Cardiac septum (tissue), 1 donor: ENCODE measurements around the gene CDCA3. TPM values are rescaled to one million over a fixed set of nuclear protein-coding genes. Genes with fewer than 3 reads are reported as not detected.

ENCODE experiments used
- DNase-seq: peaks from one replicate; pipeline ENCODE4 v3.0.0-alpha.2; 2020; ENCODE audit warnings: low spot score
- intact Hi-C: fragments of 100-400 bp; cut with DNase I; formaldehyde crosslinking; loops from one replicate; pipeline ENCODE4 v1.14.0; 2022
- total RNA-seq: library from RNA; stranded (reverse); fragmentation: NEBNext Ultra II Directional; extraction: Animal tissue kit (Norgen Biotek cat#: 25700); gene quantifications from one replicate; pipeline ENCODE4 v1.2.1, GENCODE V29; 2021
- donor health status: DM: no; HTN: no; CAD: no.

CDCA3 gene
- total RNA-seq, 1 donor from 2014 or later: 0.65 TPM

DNA sequence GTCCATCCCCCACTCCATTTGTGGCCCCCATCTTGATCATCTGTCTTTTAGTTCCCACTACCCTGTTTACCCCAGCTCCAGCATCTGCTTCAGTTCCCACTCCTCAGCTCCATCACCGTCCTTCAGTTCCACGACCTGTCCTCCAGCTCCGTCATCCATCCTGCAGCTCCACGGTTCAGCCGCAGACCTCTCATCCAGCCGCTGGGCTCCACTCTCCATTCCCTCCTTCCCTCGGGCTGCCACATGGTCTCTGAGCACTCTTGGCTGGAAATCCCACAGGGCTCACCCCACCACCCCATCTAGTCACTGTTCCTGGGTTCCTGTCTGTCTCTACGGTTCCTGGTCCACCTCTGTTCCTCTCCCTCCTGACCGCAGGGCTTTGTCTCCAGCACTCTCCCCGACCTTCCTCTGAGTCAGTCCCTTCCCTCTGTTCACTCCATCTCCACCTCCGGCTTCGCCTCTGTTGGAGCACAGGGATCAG, 26.1 kb downstream of the CDCA3 start:
- no peak for DNase-seq
- intact Hi-C loops: loop anchor here (5.0 kb wide), 3 partner anchors 58 to 213 kb away; partner anchors contain the start of genes MLF2 and PTMS

- no peak for DNase-seq
- intact Hi-C loops: no loop called here
Measured at GRCh38 chr12:6824085-6824775, 26.9 kb downstream of the CDCA3 start.

DNA sequence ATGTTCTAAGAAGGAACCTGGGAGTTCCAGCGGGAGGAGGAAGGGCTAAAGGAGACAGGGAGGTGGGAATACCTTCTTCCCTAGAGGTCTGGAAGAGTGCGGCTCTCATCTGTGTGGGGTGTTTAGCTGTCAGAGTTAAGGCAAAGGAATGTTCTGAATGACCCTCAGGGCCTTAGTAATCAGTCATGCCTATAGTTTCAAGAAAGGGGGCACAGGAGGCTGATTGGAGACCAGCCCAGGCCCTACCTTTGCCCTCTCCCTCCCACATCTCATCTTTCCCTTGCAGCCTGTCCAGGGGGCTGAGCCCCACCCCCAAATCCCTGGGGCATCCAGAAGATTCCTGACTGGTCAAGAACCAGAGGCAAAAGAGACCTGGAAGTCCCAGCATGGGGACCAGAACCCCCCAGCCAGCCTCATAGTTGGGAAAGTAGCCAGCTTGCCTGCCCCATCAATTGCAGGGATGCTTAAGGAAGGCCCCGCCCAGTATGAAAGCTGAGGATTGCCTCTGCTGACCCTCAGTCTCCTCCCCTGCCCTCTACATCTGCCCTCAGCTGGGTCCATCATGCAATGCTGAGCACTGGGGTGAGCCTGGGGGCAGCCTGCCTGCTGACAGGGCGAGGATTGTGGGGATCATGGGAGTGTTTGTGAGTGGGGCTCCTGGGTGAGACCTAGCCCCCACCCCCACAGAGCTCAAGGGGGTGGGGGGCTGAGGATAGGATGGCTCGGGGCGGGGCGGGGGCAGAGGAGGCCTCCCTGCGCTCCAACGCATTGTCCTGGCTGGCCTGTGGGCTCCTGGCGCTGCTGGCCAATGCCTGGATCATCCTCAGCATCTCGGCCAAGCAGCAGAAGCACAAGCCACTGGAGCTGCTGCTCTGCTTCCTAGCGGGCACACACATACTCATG, 27.7 kb downstream of the CDCA3 start:
- intact Hi-C loops: no loop called here
- DNase-seq: no peak

- intact Hi-C loops: no loop called here
- DNase-seq: no peak
Measured at GRCh38 chr12:6822426-6823135, 28.5 kb downstream of the CDCA3 start.

DNA sequence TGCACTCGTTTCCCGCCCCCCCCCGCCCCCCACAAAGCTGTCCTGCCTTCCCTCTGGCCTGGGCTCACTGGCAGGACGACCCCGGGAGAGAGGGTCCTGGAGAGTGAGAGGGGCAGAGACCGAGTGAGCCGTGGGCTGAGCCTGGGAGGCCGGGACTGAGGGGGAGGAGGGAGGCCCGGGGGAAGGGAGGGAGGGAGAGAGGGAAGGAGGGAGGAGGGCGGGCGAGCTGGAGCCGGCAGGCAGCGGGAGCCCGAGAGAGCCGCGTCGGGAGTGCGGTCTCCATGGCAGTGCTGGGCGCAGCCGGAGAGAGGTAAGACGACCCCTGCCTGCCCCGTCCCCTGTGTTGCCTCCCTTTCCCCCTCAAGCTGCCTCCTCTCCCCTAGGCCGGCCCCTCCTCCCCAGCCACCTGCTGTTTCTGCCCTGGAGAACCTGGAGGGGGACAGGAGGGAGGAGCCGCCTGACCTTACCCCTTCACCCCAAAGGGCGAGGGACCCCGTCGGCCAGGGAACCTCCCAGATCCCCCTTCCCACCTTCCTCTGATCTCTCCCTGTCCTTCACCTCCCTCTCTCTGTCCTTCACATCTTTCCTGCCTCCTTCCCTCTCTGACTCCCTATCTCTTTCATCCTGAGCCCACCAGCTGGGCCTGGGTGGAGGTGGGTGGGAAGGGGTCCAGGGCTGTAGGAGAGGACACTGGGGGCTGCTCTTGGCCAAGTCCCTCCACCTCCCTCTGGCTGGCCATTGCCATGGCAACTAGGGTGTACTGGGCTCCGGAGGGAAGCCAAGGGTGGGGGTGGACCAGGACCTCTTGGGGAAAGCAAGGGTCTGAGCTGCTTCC, 29.3 kb downstream of the CDCA3 start, which contains the start of gene GPR162:
Gene GPR162, plus strand, starts transcription at position 231 of the 835 bp plus-strand sequence. CDS start 2,078 bp downstream, outside the sequence.
- no peak for DNase-seq
- intact Hi-C loops: no loop called here

DNA sequence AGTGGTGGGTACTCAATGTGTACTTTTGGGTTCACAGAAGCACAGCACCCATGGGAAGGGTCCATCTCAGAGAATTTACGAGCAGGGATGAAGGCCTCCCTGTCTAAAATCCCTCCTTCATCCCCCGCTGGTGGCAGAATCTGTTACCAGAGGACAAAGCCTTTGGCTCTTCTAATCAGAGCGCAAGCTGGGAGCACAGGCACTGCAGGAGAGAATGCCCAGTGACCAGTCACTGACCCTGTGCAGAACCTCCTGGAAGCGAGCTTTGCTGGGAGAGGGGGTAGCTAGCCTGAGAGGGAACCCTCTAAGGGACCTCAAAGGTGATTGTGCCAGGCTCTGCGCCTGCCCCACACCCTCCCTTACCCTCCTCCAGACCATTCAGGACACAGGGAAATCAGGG, 30.9 kb downstream of the CDCA3 start:
- intact Hi-C loops: no loop called here

GRCh38 chr12:6819106-6820030, 31.7 kb downstream of the CDCA3 start:
- intact Hi-C loops: no loop called here
- DNase-seq: no peak

More for the DNA sequence above, 30.9 kb downstream of the CDCA3 start:
- DNase-seq: no peak

DNA sequence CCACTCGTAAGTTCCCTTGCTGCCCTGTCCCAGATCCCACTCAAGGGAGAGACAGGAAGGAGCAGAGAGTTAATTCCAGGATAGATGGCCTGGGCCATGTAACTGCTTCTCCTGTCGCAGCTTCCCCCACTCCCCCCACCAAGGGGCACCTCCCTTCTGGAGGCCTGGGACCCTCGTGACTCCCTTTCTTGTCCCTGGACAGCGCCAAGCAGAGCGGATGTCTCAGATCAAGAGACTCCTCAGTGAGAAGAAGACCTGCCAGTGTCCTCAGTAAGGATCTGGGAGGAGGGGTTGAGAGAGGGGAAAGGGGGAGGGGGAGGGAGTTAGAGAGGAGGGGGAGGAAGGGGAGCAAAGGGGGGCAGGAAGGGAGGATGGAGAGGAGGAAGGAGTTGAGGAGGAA, 32.4 kb downstream of the CDCA3 start:
- no peak for DNase-seq
- intact Hi-C loops: no loop called here

DNA sequence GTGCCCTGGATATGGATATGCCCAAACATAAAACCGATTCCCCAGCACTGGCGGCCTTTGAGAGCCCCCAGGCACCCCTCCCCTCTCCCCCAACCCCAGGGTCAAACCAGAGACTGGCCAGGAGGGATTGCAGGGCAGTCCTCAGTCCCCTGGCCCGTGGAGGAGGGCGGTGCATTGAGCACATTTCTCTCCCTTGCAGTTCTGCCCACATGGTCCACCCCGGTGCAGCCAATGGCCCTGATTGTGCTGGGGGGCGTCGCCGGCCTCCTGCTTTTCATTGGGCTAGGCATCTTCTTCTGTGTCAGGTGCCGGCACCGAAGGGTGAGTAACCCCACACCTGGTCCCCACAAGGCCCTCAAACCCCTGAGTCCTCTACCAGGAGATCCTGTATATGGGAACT, 32.9 kb downstream of the CDCA3 start:
- no peak for DNase-seq
- intact Hi-C loops: no loop called here

DNA sequence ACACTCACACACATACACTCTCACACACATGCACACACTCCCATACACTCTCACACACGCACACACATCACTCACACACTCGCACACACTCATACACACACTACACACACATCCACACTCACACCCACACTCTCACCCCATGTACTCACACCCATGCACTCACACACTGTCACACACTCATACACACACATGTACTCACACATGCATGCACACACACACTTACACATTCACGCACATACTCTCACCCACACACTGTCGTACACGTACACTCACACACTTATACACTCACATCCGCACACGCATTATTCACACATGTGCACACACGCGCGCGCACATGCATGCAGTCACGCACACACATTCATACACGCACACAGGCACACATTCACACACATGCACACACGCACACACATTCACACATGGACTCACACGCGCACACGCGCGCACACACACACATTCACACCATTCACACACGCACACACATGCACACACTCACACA, 33.4 kb downstream of the CDCA3 start:
- no peak for DNase-seq
- intact Hi-C loops: no loop called here

- DNase-seq: no peak
- intact Hi-C loops: no loop called here
Measured at GRCh38 chr12:6817098-6817497, 34.0 kb downstream of the CDCA3 start.

GRCh38 chr12:6816598-6816997, 34.5 kb downstream of the CDCA3 start:
- no peak for DNase-seq
- intact Hi-C loops: no loop called here

GRCh38 chr12:6813363-6813762, 37.7 kb downstream of the CDCA3 start:
- intact Hi-C loops: no loop called here
- DNase-seq: no peak

- intact Hi-C loops: no loop called here
- no peak for DNase-seq
Measured at GRCh38 chr12:6810758-6811157, 40.3 kb downstream of the CDCA3 start.

DNA sequence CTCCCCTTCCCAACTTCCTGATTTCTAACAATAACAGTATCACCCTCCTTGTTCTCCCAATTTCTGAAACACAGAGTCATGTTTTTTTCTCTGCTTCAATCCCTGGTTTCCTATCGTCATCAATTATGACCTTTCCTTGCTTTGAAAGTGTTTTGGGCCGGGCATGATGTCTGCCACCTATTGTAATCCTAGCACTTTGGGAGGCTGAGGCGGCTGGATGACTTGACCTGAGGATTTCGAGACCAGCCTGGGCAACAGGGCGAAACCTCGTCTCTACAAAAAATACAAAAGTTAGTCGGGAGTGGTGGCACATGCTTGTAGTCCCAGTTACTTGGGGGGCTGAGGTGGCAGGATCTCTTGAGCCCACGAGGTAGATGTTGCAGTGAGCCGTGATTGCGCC, 42.0 kb downstream of the CDCA3 start:
- intact Hi-C loops: no loop called here
- no peak for DNase-seq

DNA sequence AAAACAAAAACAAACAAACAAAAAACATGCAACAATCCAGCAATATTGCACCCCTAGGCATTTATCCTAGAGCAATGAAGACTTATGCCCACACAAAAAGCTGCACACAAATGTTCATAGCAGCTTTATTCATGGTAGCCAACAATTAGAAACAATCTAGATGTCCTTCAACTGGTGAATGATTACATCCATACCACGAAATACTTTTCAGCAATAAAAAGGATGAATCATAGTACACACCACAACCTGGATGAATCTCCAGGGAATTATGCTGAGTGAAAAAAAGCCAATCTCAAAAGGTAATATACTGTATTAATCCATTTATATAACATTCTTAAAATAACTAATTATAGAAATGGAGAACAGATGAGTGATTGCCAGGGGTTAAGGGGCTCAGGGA, 43.9 kb downstream of the CDCA3 start:
- intact Hi-C loops: no loop called here
- no peak for DNase-seq

DNA sequence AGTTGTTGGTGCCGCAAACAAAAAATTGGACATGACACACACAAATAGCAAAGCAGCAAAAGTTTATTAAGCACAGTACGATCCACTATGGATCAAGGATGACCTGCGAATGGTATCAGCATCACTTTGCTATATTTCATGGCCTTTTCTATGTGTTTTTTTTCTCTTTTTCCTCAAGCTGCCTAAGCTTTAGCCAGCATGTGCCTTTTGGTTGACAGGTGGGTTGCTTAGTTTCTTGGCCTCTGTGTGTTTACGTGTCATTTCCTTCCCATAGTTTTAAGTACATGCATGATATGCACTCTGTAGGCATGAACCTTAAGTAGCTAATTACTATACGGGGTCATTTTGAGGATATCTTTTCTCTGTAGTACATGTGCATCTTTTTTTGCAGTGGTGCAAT, 51.9 kb downstream of the CDCA3 start:
- intact Hi-C loops: no loop called here

More for the DNA sequence above, 51.9 kb downstream of the CDCA3 start:
- no peak for DNase-seq
